Astrocyte of the spinal cord (primary cell): Measurements from ENCODE around the gene TXNRD1.
"Not testable (repeated sequence)": the region's sequence is repeated elsewhere in the genome, so short reads cannot be mapped to it uniquely, and the experiment has no call there.

ENCODE experiments used
- DNase-seq: peaks from one replicate; pipeline ENCODE4 v3.0.0; 2011; ENCODE audit warnings: low read depth, low spot score
- H3K4me3 ChIP-seq: 2 replicates; pipeline ENCODE4 v1.5.1; 2011; ENCODE audit warnings: low read depth, mild to moderate bottlenecking, low read length, moderate library complexity
- in situ Hi-C: cut with HindIII; loops from 2 replicates; pipeline ENCODE4 v1.10.0; 2017; ENCODE audit warnings: low sequenced_read_pairs
- TF ChIP-seq, protein P1 (sequence below): IDR thresholded peaks from 2 replicates; pipeline ENCODE4 v1.5.1; 2012; ENCODE audit warnings: low read depth, mild to moderate bottlenecking, low read length, inconsistent platforms

The TXNRD1 gene

GRCh38 chr12:104212516-104212915 lies 3.1 kb upstream of the TXNRD1 start:
- in situ Hi-C loops = no loop called here
- TF ChIP-seq, protein P1, sequence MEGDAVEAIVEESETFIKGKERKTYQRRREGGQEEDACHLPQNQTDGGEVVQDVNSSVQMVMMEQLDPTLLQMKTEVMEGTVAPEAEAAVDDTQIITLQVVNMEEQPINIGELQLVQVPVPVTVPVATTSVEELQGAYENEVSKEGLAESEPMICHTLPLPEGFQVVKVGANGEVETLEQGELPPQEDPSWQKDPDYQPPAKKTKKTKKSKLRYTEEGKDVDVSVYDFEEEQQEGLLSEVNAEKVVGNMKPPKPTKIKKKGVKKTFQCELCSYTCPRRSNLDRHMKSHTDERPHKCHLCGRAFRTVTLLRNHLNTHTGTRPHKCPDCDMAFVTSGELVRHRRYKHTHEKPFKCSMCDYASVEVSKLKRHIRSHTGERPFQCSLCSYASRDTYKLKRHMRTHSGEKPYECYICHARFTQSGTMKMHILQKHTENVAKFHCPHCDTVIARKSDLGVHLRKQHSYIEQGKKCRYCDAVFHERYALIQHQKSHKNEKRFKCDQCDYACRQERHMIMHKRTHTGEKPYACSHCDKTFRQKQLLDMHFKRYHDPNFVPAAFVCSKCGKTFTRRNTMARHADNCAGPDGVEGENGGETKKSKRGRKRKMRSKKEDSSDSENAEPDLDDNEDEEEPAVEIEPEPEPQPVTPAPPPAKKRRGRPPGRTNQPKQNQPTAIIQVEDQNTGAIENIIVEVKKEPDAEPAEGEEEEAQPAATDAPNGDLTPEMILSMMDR = no peak
- DNase-seq = no peak
- no peak overlapping the region for H3K4me3 ChIP-seq

DNA sequence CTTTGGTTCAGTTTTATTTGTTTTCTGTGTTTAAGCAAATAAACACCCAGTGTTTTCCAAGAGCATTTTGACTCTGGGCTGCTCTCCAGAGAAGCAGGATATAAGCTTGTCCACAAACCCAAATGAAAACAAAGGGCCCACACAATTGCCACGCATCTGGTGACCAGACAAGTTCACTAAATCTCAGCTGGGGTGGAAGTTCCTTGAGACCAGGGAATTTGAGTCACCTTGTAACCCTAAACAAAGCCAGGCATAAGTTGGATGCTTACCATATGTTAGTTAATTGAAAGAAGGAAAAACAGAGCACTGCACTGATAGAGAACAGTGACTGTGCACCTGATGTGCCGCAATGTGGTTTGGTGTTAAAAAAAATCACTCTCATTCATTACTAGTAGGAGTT lies 1.6 kb upstream of the TXNRD1 start:
- in situ Hi-C loops = no loop called here
- TF ChIP-seq, protein P1 = no peak
- H3K4me3 ChIP-seq = no peak overlapping the region
- peak; percentile 77 for DNase-seq

DNA sequence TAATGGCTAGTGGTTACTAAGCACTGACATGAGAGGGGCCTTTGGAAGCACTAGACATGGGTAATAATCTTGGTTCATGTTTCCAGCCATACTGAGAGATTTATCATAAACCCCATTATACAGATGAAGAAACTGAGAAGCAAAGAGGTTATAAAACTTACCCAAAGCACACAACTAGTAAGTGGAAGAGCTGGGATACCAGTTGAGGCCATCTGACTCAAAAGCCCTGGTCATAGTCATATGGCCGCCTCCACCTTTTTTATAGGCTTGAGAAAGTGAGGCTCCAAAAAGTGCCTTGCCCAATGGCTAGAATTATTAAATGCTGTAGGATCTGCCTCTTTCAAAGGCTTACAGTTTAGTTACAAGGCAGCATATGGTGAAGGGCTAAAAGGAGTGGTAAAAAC lies 944 bp downstream of the TXNRD1 start:
- DNase-seq = no peak
- in situ Hi-C loops = no loop called here
- no peak overlapping the region for H3K4me3 ChIP-seq
- TF ChIP-seq, protein P1 = no peak

GRCh38 chr12:104218506-104218905 lies 2.9 kb downstream of the TXNRD1 start:
- in situ Hi-C loops, H3K4me3 ChIP-seq, DNase-seq: not testable (repeated sequence)

GRCh38 chr12:104218935-104219334 lies 3.4 kb downstream of the TXNRD1 start:
- TF ChIP-seq, protein P1 = no peak
- in situ Hi-C loops = no loop called here
- DNase-seq = peak; percentile 34

DNA sequence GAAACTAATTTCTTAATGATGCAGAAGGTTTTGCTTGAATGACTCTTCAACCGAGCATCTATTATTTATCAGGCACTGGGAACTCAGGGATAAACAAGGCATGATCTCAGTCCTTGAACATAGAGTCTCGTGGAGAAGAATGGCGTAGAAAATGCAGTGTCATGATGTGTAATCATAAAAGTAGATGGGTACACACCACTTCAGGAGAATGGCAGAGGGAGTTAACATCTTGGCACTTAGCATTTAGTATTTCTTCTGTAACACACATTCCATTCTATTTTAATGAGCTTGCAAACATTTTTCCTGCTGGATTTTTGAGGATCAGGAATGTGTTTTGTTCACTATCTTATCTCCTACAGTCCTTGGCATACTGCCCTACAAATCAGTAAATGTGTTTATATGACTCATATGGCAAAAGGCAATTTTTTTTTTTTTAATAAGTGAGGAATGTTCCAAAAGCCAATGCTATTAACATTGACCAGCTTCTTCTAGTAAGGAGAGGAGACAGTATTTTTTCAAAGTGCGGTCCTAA lies 3.8 kb downstream of the TXNRD1 start:
- TF ChIP-seq, protein P1 = no peak
- peak; percentile 90 for DNase-seq
- no peak overlapping the region for H3K4me3 ChIP-seq
- in situ Hi-C loops = no loop called here

More at GRCh38 chr12:104218935-104219334, 3.4 kb downstream of the TXNRD1 start:
- H3K4me3 ChIP-seq = no peak overlapping the region

- in situ Hi-C loops = no loop called here
- no peak overlapping the region for H3K4me3 ChIP-seq
- TF ChIP-seq, protein P1 = no peak
- DNase-seq = peak; percentile 50
Measured at GRCh38 chr12:104219908-104220404, 4.4 kb downstream of the TXNRD1 start.
